ENCODE data around the gene CSDE1. TPM values are rescaled to one million over a fixed set of nuclear protein-coding genes. Genes with fewer than 3 reads are reported as not detected.

Gene CSDE1
- total and polyA plus RNA-seq, 5 donors: 227 to 819 (median 731) TPM

DNA sequence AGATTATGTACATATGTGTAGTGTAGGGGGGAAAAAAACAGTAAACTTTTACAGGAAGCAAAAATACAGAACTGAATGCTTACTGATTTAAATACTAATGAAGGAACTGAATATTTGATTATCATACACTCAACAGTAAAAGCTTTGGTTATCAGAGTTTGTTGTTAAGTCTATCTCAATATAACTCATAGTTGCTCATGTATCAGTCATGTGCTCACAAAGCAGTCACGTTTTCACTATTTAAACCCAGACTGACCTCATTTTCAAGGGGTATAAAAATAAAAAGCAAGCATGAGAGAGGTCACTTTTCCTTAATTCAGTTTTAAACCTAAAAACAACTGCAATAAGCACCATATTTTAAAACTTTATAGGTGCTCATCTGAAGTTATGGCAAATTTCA is 34.3 kb downstream of the CSDE1 start:
- no peaks in the 10 kb centered on the region for H3K27me3 ChIP-seq (ENCODE audit: control insufficient read depth, insufficient read depth)
- ATAC-seq: no peak
- H3K9me3 ChIP-seq (ENCODE audit: control insufficient read depth, low read length): no peaks in the 10 kb centered on the region
- WGBS: 0% methylated on average over 1 of the region's 1 CpG
- H3K27ac ChIP-seq (ENCODE audit: low read length): no peak overlapping the region
- intact Hi-C loops (cut with DNase I): no loop called here
- H3K4me1 ChIP-seq (ENCODE audit: control insufficient read depth, insufficient read depth, low read length): no peaks in the 10 kb centered on the region
- DNase-seq: no peak
- H3K4me3 ChIP-seq (ENCODE audit: low read length): no peak overlapping the region

DNA sequence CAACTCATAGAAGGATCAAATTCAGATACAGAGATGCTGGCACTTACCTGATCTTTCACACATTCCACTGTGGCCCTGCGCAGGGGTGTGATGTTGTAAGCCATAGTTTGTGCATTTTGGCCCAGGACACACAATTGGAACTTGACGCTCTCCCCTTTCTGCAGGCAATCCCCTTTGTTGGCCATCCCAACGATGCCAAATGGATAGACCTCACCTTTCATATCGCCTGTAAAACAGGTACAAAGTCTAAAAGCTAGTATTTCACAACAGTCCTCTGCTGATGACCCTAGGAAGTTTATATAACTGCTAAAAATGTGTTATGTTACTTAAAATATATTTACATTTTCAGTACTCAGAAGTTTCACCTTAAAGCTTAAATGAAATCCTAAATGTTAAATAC is 37.3 kb downstream of the CSDE1 start:
- Histone ChIP-seq H3K27ac (ENCODE audit: low read length) (no peak overlapping the region), H3K4me3 (ENCODE audit: low read length) (no peak overlapping the region), H3K9me3 (ENCODE audit: control insufficient read depth, low read length) (no peaks in the 10 kb centered on the region), H3K27me3 (ENCODE audit: control insufficient read depth, insufficient read depth) (no peaks in the 10 kb centered on the region), H3K4me1 (ENCODE audit: control insufficient read depth, insufficient read depth, low read length) (peaks cover 2% of the 10 kb centered on the region)
- intact Hi-C loops (cut with DNase I): no loop called here
- 89% methylated on average over 4 of the region's 4 CpGs for WGBS
- DNase-seq (no peak), ATAC-seq (no peak)

DNA sequence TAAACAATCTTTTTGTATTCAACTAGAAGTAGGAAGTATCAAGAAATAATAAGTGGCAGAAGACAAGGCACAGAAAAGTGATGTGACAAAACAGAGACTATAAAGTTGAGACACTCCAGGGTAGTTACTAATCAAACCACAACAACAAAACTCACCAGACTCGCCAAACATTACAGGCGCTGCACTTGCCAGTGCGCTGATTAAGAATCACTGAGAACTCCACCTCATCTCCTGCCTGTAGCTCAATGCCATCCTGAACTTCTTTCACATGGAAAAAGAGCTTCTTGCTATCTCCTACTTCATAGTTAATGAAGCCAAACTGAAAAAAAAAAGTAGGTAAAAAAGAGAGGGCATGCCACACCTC is 38.4 kb downstream of the CSDE1 start:
- intact Hi-C loops (cut with DNase I): loop anchor here in 1 of 4 donors (5.0 kb wide), 1 partner anchor 38 kb away; the partner anchor contains the start of gene CSDE1
- Histone ChIP-seq H3K4me3 (ENCODE audit: low read length) (no peak overlapping the region), H3K4me1 (ENCODE audit: control insufficient read depth, insufficient read depth, low read length) (peaks cover 2% of the 10 kb centered on the region), H3K27me3 (ENCODE audit: control insufficient read depth, insufficient read depth) (no peaks in the 10 kb centered on the region), H3K27ac (ENCODE audit: low read length) (no peak overlapping the region), H3K9me3 (ENCODE audit: control insufficient read depth, low read length) (no peaks in the 10 kb centered on the region)
- no peak for ATAC-seq
- WGBS: 92% methylated on average over 3 of the region's 3 CpGs
- no peak for DNase-seq

DNA sequence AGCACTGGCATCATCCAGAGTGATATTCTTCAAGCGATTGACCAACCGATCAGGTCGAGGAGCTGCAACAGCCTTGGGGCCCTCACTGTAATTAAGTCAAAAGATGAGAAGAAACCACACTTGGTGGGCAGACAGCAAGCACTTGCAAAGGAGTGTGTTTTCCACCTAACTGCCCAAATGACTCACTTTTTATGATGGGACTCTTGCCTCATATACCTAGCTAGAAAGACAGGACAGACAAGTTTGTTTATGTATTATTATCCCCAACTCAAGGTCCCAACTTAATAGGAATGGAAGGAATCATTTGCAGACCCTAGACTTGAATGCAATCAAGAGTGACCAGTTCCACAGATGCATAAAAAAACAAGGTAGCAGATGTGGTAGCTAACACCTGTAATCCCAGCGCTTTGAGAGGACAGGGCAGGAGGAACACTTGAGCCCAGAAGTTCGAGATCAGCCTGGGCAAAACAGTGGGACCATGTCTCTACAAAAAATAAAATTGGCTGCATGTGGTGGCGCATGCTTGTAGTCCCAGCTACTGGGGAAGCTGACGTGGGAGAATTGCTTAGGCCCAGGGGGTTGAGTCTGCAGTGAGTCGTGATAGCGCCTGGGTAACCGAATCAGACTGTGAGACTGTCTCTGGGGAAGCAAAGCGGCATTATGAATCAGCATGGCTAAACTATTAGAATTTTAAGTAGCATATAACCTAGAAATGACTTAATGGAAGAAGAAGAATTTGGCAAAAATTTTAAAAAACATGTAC is 38.9 kb downstream of the CSDE1 start:
- intact Hi-C loops (cut with DNase I): loop anchor here in 1 of 4 donors (5.0 kb wide), 1 partner anchor 38 kb away; the partner anchor contains the start of gene CSDE1
- 90% methylated on average over 11 of the region's 11 CpGs for WGBS
- ATAC-seq: no peak

DNA sequence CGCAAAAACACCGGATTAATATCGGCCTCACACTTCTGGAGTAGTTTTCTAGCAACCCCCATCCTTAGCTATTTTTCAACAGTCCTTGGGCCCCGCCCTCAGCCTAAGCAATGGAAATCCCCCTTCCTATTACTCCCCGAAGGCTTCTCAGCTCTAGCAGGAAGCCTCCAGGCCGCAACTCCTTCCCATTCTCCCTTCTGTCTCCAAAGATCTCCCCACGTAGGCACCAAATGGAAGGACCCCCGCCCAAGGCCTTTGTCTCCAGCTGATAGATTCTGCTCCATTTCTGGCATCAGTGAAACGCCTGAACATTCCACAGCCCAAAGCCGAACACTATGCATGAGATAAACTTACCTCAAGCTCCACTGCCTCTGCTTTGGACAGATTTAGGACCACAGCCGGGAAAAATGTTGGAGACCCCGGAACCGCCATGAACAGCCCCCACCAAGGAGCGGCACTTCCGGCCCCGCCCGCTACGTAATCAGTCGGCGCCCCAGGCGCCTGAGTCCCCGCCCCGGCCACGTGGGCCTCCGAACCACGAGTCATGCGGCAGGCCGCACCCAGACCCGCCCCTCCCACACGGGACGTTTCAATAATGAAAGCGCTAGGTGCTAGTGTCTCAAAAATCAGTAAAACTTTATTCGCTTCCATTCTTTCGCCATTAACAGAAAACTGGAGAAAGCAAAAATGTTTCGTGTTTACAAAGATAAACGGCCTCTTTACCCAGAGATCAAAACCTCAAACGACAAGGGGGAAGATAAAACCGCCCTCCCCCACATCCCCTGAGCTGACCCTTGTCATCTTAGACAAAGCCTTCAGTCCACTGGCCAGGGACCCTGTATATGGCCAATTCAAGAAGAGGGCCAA is 41.2 kb downstream of the CSDE1 start, which contains the start of gene NRAS:
NRAS (minus strand) TSS at position 468 of the 867 bp plus-strand sequence. CDS start 611 bp downstream, outside the sequence.
- peak within 1 kb of the TSS; percentile 96 for H3K27ac ChIP-seq (ENCODE audit: low read length)
- WGBS: under 1% methylated on average over 38 of the region's 38 CpGs
- no peaks in the 10 kb centered on the region for H3K27me3 ChIP-seq (ENCODE audit: control insufficient read depth, insufficient read depth)
- intact Hi-C loops (cut with DNase I): loop anchor here in 1 of 4 donors (5.0 kb wide), 1 partner anchor 41 kb away; the partner anchor contains the start of gene CSDE1
- DNase-seq: peak; percentile 96 to 98 (median 97)
- peak; percentile 99 to 100 for ATAC-seq
- peak within 1 kb of the TSS; percentile 97 for H3K4me3 ChIP-seq (ENCODE audit: low read length)
- no peaks in the 10 kb centered on the region for H3K9me3 ChIP-seq (ENCODE audit: control insufficient read depth, low read length)
- H3K4me1 ChIP-seq (ENCODE audit: control insufficient read depth, insufficient read depth, low read length): peaks cover 2% of the 10 kb centered on the region

More for the DNA sequence above, 38.9 kb downstream of the CSDE1 start:
- Histone ChIP-seq H3K27ac (ENCODE audit: low read length) (no peak overlapping the region), H3K9me3 (ENCODE audit: control insufficient read depth, low read length) (no peaks in the 10 kb centered on the region), H3K4me1 (ENCODE audit: control insufficient read depth, insufficient read depth, low read length) (peaks cover 2% of the 10 kb centered on the region), H3K27me3 (ENCODE audit: control insufficient read depth, insufficient read depth) (no peaks in the 10 kb centered on the region), H3K4me3 (ENCODE audit: low read length) (no peak overlapping the region)
- DNase-seq: no peak

DNA sequence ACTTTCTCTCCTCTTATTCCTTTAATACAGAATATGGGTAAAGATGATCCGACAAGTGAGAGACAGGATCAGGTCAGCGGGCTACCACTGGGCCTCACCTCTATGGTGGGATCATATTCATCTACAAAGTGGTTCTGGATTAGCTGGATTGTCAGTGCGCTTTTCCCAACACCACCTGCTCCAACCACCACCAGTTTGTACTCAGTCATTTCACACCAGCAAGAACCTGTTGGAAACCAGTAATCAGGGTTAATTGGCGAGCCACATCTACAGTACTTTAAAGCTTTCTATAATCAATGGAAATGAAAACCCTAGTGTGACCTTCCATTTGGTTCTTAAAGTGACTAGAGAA is 41.9 kb downstream of the CSDE1 start:
- intact Hi-C loops (cut with DNase I): loop anchor here in 1 of 4 donors (5.0 kb wide), 1 partner anchor 41 kb away; the partner anchor contains the start of gene CSDE1
- Histone ChIP-seq H3K4me1 (ENCODE audit: control insufficient read depth, insufficient read depth, low read length) (peaks cover 2% of the 10 kb centered on the region), H3K4me3 (ENCODE audit: low read length) (peak overlapping the region; percentile 97), H3K27ac (ENCODE audit: low read length) (peak overlapping the region; percentile 96), H3K9me3 (ENCODE audit: control insufficient read depth, low read length) (no peaks in the 10 kb centered on the region), H3K27me3 (ENCODE audit: control insufficient read depth, insufficient read depth) (no peaks in the 10 kb centered on the region)
- WGBS: 29% methylated on average over 4 of the region's 4 CpGs
- DNase-seq (no peak), ATAC-seq (peak in 1 of 2 donors; percentile 4)

DNA sequence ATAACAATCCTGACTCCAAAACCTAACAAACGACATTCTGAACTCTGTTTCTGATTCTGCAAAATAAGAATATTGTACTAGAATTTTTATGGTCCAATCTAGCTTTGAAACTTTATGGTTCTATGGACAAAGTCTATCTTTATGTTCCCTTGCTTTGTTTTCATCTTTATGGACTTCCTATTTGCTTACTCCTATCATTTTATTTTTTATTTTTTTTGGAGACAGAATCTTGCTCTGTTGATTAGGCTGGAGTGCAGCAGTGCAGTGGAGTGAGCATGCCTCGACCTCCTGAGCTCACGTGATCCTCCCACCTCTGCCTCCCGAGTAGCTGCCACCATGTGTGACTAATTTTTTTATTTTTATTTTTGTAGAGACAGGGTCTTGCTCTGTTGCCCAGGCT is 44.8 kb downstream of the CSDE1 start:
- ATAC-seq (no peak), DNase-seq (no peak)
- Histone ChIP-seq H3K27me3 (ENCODE audit: control insufficient read depth, insufficient read depth) (no peaks in the 10 kb centered on the region), H3K4me3 (ENCODE audit: low read length) (no peak overlapping the region), H3K4me1 (ENCODE audit: control insufficient read depth, insufficient read depth, low read length) (peaks cover 2% of the 10 kb centered on the region), H3K9me3 (ENCODE audit: control insufficient read depth, low read length) (no peaks in the 10 kb centered on the region), H3K27ac (ENCODE audit: low read length) (no peak overlapping the region)
- 77% methylated on average over 4 of the region's 4 CpGs for WGBS
- intact Hi-C loops (cut with DNase I): no loop called here

DNA sequence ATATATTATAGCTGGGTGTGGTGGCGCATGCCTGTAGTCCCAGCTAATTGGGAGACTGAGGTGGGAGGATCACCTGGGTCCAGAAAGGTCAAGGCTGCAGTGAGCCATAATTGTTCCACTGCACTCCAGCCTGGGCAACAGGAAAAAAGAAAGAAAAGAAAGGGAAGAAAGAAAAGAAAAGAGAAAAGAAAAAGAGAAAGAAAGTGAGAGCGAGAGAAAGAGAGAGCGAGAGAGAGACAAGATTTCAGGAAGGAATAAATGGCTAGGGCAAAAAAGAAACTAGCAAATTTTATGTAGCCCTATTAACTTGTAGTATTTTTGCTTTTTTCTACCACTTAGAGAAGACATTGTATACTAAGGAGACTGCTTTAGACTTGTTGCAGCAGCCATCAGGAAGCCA is 47.4 kb downstream of the CSDE1 start:
- intact Hi-C loops (cut with DNase I): no loop called here
- no peak overlapping the region for H3K27ac ChIP-seq (ENCODE audit: low read length)
- no peaks in the 10 kb centered on the region for H3K27me3 ChIP-seq (ENCODE audit: control insufficient read depth, insufficient read depth)
- H3K4me1 ChIP-seq (ENCODE audit: control insufficient read depth, insufficient read depth, low read length): no peaks in the 10 kb centered on the region
- no peak for ATAC-seq
- DNase-seq: no peak
- 95% methylated on average over 3 of the region's 3 CpGs for WGBS
- no peak overlapping the region for H3K4me3 ChIP-seq (ENCODE audit: low read length)
- H3K9me3 ChIP-seq (ENCODE audit: control insufficient read depth, low read length): no peaks in the 10 kb centered on the region

DNA sequence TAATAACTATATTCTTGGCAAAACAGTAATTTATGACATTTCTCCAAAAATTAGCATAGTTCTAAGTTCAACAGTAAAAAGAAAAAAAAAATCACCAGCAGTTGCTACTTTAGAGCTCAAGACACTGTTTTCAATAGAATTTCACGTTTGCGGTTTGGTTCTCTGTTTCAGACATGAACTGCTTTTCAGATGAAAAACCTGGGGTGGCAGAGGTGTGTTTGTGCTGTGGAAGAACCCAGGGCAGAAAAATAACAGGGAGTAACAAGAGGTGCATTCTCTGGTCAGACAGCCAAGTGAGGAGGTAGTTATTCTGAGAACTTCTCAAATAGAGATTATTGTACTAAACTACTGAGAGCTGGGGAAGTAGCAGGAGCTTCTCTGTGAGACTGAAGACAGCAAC is 50.2 kb downstream of the CSDE1 start:
- no peak overlapping the region for H3K4me3 ChIP-seq (ENCODE audit: low read length)
- DNase-seq: no peak
- no peak overlapping the region for H3K27ac ChIP-seq (ENCODE audit: low read length)
- H3K4me1 ChIP-seq (ENCODE audit: control insufficient read depth, insufficient read depth, low read length): no peaks in the 10 kb centered on the region
- no peaks in the 10 kb centered on the region for H3K27me3 ChIP-seq (ENCODE audit: control insufficient read depth, insufficient read depth)
- no peaks in the 10 kb centered on the region for H3K9me3 ChIP-seq (ENCODE audit: control insufficient read depth, low read length)
- ATAC-seq: no peak
- intact Hi-C loops (cut with DNase I): no loop called here
- WGBS: 91% methylated on average over 2 of the region's 2 CpGs

DNA sequence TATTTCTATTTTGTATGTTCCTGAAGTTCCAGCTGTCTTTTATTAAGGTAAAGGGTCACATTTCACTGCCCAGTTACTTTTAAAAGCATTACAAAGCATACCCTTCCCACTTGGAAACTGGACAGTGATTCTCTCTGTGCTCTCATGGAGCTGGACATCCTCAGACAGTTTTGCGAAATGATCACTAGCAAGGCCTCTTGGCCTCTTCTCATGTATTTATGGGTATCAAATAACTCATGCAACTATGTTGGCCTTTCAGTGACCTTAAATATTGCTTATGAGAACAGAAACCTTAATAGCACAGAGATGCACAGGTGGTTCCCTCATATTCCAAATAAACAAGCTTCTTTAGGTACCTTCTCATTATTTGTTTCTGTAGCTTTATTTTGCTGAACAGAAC is 54.5 kb downstream of the CSDE1 start:
- no peaks in the 10 kb centered on the region for H3K27me3 ChIP-seq (ENCODE audit: control insufficient read depth, insufficient read depth)
- 93% methylated on average over 1 of the region's 1 CpG for WGBS
- H3K4me1 ChIP-seq (ENCODE audit: control insufficient read depth, insufficient read depth, low read length): no peaks in the 10 kb centered on the region
- H3K27ac ChIP-seq (ENCODE audit: low read length): no peak overlapping the region
- ATAC-seq: no peak
- DNase-seq: no peak
- no peak overlapping the region for H3K4me3 ChIP-seq (ENCODE audit: low read length)
- H3K9me3 ChIP-seq (ENCODE audit: control insufficient read depth, low read length): no peaks in the 10 kb centered on the region
- intact Hi-C loops (cut with DNase I): no loop called here

DNA sequence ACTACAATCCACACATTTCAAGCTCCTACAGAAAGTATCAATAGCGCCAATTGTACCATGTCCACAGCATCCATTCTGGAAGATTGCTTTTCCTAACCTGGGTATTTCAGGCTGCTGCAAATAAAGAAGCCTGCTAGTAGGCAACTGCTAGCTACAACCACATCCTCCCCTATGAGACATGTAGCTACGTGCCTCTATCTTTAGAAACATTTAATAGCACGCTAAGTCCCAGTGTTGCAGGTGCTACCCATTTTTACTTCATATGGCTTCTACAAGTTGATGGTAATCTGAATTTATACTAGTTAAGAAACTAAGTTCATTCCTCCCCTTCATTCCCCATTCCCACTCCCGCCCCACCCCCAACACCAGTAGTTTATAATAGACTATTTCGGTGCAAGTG is 55.0 kb downstream of the CSDE1 start:
- no peak for ATAC-seq
- intact Hi-C loops (cut with DNase I): no loop called here

More for the DNA sequence above, 55.0 kb downstream of the CSDE1 start:
- Histone ChIP-seq H3K27ac (ENCODE audit: low read length) (no peak overlapping the region), H3K27me3 (ENCODE audit: control insufficient read depth, insufficient read depth) (no peaks in the 10 kb centered on the region), H3K9me3 (ENCODE audit: control insufficient read depth, low read length) (no peaks in the 10 kb centered on the region), H3K4me3 (ENCODE audit: low read length) (no peak overlapping the region), H3K4me1 (ENCODE audit: control insufficient read depth, insufficient read depth, low read length) (no peaks in the 10 kb centered on the region)
- DNase-seq: no peak
- WGBS: 83% methylated on average over 5 of the region's 5 CpGs

Data from right cardiac atrium (tissue), 5 donors.